ENCODE results near the gene SLC16A6. TPM values are rescaled to one million over a fixed set of nuclear protein-coding genes. Genes with fewer than 3 reads are reported as not detected.
"Not testable (repeated sequence)": the region's sequence is repeated elsewhere in the genome, so short reads cannot be mapped to it uniquely, and the experiment has no call there.

Gene SLC16A6
- total RNA-seq, 2 experiments from 2014 or later, result 6.9 to 7.1 TPM

GRCh38 chr17:68258890-68259647 is 31.9 kb downstream of the SLC16A6 start:
- H3K27me3 Mint-ChIP-seq (ENCODE audit: low read depth); H3K9me3 Mint-ChIP-seq (ENCODE audit: insufficient read depth): not testable (repeated sequence)
- ATAC-seq (peak; percentile 97), DNase-seq (peak; percentile 89)
- ChIA-PET POLR2A (interaction anchor here (1.2 to 3.0 kb wide), 6 partner anchors 11 to 201 kb away, joined by 3 to 28 read pairs (median 5); partner anchors contain the start of genes AMZ2, ARSG and SLC16A6), CTCF (interaction anchor here (0.9 to 8.2 kb wide), 7 partner anchors 10 to 198 kb away, joined by 3 to 172 read pairs (median 4); partner anchors contain the start of gene WIPI1)
- Mint-ChIP-seq H3K27ac (peak overlapping the region; percentile 89), H3K4me1 (ENCODE audit: low read depth) (peaks cover 85% of the 10 kb centered on the region), H3K36me3 (ENCODE audit: low read depth) (peaks cover 47% of the 10 kb centered on the region), H3K4me3 (peak overlapping the region; percentile 49)

- H3K27me3 Mint-ChIP-seq (ENCODE audit: low read depth), result no peaks in the 10 kb centered on the region
- peak overlapping the region; percentile 79 for H3K27ac Mint-ChIP-seq
- H3K9me3 Mint-ChIP-seq (ENCODE audit: insufficient read depth), result no peaks in the 10 kb centered on the region
- no peak overlapping the region for H3K4me3 Mint-ChIP-seq
- DNase-seq, result no peak
- peaks cover 55% of the 10 kb centered on the region for H3K36me3 Mint-ChIP-seq (ENCODE audit: low read depth)
- peaks cover 88% of the 10 kb centered on the region for H3K4me1 Mint-ChIP-seq (ENCODE audit: low read depth)
- ATAC-seq, result no peak
- ChIA-PET POLR2A (interaction anchor here (1.9 to 3.0 kb wide), 4 partner anchors 10 to 202 kb away, joined by 4 to 28 read pairs (median 6); partner anchors contain the start of genes AMZ2, ARSG and SLC16A6), CTCF (interaction anchor here (0.8 to 8.2 kb wide), 7 partner anchors 10 to 202 kb away, joined by 3 to 172 read pairs (median 3); partner anchors contain the start of genes AMZ2 and WIPI1)
Measured at GRCh38 chr17:68257934-68258333, 33.0 kb downstream of the SLC16A6 start.

DNA sequence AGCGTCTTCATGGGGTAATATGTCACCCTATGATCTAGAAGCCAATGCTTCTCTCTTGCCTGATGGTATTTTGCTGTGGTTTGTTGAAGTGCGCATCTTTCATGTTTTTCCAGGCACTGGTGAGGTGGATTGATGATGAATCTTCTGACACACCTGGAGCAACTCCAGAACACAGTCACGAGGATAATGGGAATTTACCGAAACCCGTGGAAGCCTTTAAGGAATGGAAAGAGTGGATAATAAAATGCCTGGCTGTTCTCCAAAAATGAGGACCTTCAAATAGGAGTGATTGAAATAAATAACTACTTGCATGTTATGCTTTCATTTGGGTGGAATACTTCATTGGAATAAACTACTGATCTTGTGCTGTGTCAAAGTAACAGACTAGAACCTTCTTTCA is 34.2 kb downstream of the SLC16A6 start:
- H3K9me3 Mint-ChIP-seq (ENCODE audit: insufficient read depth), result not testable (repeated sequence)

GRCh38 chr17:68255731-68256538 is 35.0 kb downstream of the SLC16A6 start:
- ChIA-PET POLR2A (interaction anchor here (0.6 to 0.8 kb wide), 2 partner anchors 22 to 237 kb away, joined by 3 read pairs; no protein-coding TSS in a partner anchor), CTCF (interaction anchor here (0.9 to 1.9 kb wide), 2 partner anchors 18 to 51 kb away, joined by 5 read pairs; no protein-coding TSS in a partner anchor)
- no peak for ATAC-seq
- Mint-ChIP-seq H3K27ac (peak overlapping the region; percentile 79), H3K4me3 (peak overlapping the region; percentile 36), H3K4me1 (ENCODE audit: low read depth) (peaks cover 81% of the 10 kb centered on the region), H3K9me3 (ENCODE audit: insufficient read depth) (no peaks in the 10 kb centered on the region), H3K36me3 (ENCODE audit: low read depth) (peaks cover 67% of the 10 kb centered on the region), H3K27me3 (ENCODE audit: low read depth) (no peaks in the 10 kb centered on the region)
- no peak for DNase-seq

More for the DNA sequence above, 34.2 kb downstream of the SLC16A6 start:
- CTCF ChIA-PET, result interaction anchor here (1.0 to 1.3 kb wide), 2 partner anchors 9 to 56 kb away, joined by 3 read pairs; partner anchors contain the start of gene AMZ2
- peaks cover 88% of the 10 kb centered on the region for H3K4me1 Mint-ChIP-seq (ENCODE audit: low read depth)
- ATAC-seq; H3K4me3 Mint-ChIP-seq; DNase-seq; H3K27me3 Mint-ChIP-seq (ENCODE audit: low read depth): not testable (repeated sequence)
- peaks cover 62% of the 10 kb centered on the region for H3K36me3 Mint-ChIP-seq (ENCODE audit: low read depth)
- peak overlapping the region; percentile 79 for H3K27ac Mint-ChIP-seq
- POLR2A ChIA-PET, result interaction anchor here (3.0 kb wide), 1 partner anchor 9 kb away, joined by 28 read pairs; the partner anchor contains the start of gene AMZ2

DNA sequence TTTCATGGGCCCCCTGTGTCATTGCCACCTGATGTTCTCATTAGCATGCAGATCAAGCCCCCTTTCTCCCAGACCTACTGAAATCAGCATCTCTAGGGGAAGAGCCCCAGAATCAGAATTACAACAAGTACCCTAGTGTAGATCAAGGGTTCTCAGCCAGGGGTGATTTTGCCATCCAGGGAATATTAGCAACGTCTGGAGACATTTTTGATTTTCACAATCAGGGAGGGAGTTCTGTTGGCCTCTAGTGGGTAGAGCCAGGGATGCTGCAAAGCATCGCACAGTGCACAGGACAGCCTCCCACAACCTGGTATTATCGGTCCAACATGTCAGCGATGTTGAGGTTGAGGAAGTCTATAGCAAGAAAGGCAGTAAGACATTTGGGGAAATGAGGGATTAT is 35.8 kb downstream of the SLC16A6 start:
- H3K4me3 Mint-ChIP-seq, result peak overlapping the region; percentile 9
- ChIA-PET POLR2A (interaction anchor here (0.8 to 1.8 kb wide), 3 partner anchors 17 to 236 kb away, joined by 3 to 4 read pairs (median 3); no protein-coding TSS in a partner anchor), CTCF (interaction anchor here (0.9 to 1.9 kb wide), 3 partner anchors 17 to 54 kb away, joined by 5 read pairs; no protein-coding TSS in a partner anchor)
- H3K27ac Mint-ChIP-seq, result peak overlapping the region; percentile 79
- no peaks in the 10 kb centered on the region for H3K27me3 Mint-ChIP-seq (ENCODE audit: low read depth)
- no peak for ATAC-seq
- DNase-seq, result no peak
- no peaks in the 10 kb centered on the region for H3K9me3 Mint-ChIP-seq (ENCODE audit: insufficient read depth)
- peaks cover 80% of the 10 kb centered on the region for H3K4me1 Mint-ChIP-seq (ENCODE audit: low read depth)
- H3K36me3 Mint-ChIP-seq (ENCODE audit: low read depth), result peaks cover 70% of the 10 kb centered on the region

DNA sequence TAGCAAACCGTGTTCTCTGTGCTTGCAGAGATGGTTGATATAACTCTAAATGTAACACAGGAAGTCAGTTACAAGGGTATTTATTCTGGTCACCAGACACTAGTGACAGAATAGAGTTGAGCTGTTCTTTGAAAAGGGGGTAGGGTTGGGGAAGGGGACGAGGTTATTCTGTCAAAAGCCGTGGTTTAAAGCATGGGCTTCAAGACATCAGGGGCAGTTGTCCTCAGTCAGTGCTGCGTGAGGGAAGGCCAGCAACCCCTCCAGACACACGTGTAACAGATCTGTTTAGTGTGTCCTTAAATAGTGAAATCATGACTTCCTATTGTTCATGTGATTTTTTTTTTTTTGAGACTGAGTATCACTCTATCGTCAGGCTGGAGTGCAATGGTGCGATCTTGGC is 37.5 kb downstream of the SLC16A6 start:
- H3K4me1 Mint-ChIP-seq (ENCODE audit: low read depth), result peaks cover 83% of the 10 kb centered on the region
- not testable (repeated sequence) for H3K9me3 Mint-ChIP-seq (ENCODE audit: insufficient read depth); H3K27me3 Mint-ChIP-seq (ENCODE audit: low read depth); DNase-seq
- peak; percentile 37 for ATAC-seq
- ChIA-PET POLR2A (interaction anchor here (1.0 to 1.8 kb wide), 3 partner anchors 15 to 208 kb away, joined by 3 to 4 read pairs (median 3); no protein-coding TSS in a partner anchor), CTCF (interaction anchor here (0.8 to 1.8 kb wide), 6 partner anchors 49 to 207 kb away, joined by 3 to 5 read pairs (median 3); no protein-coding TSS in a partner anchor)
- H3K27ac Mint-ChIP-seq, result peak overlapping the region; percentile 93
- peak overlapping the region; percentile 50 for H3K4me3 Mint-ChIP-seq
- peaks cover 77% of the 10 kb centered on the region for H3K36me3 Mint-ChIP-seq (ENCODE audit: low read depth)

GRCh38 chr17:68249354-68249765 is 41.6 kb downstream of the SLC16A6 start:
- Mint-ChIP-seq H3K4me3 (peak overlapping the region; percentile 81), H3K4me1 (ENCODE audit: low read depth) (peaks cover 54% of the 10 kb centered on the region), H3K36me3 (ENCODE audit: low read depth) (peaks cover 47% of the 10 kb centered on the region), H3K9me3 (ENCODE audit: insufficient read depth) (no peaks in the 10 kb centered on the region), H3K27ac (peak overlapping the region; percentile 97), H3K27me3 (ENCODE audit: low read depth) (no peaks in the 10 kb centered on the region)
- ChIA-PET CTCF (interaction anchor here (0.8 to 4.1 kb wide), 12 partner anchors 9 to 212 kb away, joined by 3 to 25 read pairs (median 5); no protein-coding TSS in a partner anchor), POLR2A (interaction anchor here (0.9 to 4.3 kb wide), 7 partner anchors 9 to 209 kb away, joined by 3 to 69 read pairs (median 23); partner anchors contain the start of genes ARSG, SLC16A6 and WIPI1)
- DNase-seq (peak; percentile 43), ATAC-seq (no peak)

DNA sequence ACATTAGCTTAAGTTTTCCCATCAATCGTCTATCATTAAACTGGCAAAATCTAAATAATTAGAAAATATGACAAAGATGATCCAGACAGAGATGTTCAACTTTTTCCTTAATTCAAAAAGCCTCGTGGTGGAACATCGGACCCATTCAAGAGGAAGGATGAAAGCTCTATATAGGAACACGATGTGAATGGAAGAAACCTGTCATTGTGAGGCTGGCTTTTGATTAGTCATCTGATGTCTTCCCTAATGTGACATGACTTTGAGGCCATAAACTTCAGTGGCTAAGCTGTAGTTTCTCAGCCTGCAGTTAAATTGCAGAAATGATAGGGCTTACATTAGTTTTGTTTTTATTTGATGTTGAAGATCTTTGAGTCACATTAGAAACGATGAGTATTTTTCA is 42.0 kb downstream of the SLC16A6 start:
- CTCF ChIA-PET, result interaction anchor here (0.8 to 4.1 kb wide), 15 partner anchors 10 to 212 kb away, joined by 3 to 25 read pairs (median 4); no protein-coding TSS in a partner anchor
- no peaks in the 10 kb centered on the region for H3K9me3 Mint-ChIP-seq (ENCODE audit: insufficient read depth)
- ATAC-seq (no peak), DNase-seq (no peak)
- peak overlapping the region; percentile 97 for H3K27ac Mint-ChIP-seq
- peaks cover 49% of the 10 kb centered on the region for H3K4me1 Mint-ChIP-seq (ENCODE audit: low read depth)
- no peaks in the 10 kb centered on the region for H3K27me3 Mint-ChIP-seq (ENCODE audit: low read depth)
- POLR2A ChIA-PET, result interaction anchor here (0.7 to 4.3 kb wide), 13 partner anchors 9 to 212 kb away, joined by 3 to 69 read pairs (median 10); partner anchors contain the start of genes ARSG, SLC16A6 and WIPI1
- H3K4me3 Mint-ChIP-seq, result peak overlapping the region; percentile 81
- H3K36me3 Mint-ChIP-seq (ENCODE audit: low read depth), result peaks cover 42% of the 10 kb centered on the region

- H3K27ac Mint-ChIP-seq, result peak overlapping the region; percentile 97
- no peak for DNase-seq
- H3K9me3 Mint-ChIP-seq (ENCODE audit: insufficient read depth), result no peaks in the 10 kb centered on the region
- ATAC-seq, result no peak
- H3K4me1 Mint-ChIP-seq (ENCODE audit: low read depth), result peaks cover 43% of the 10 kb centered on the region
- no peaks in the 10 kb centered on the region for H3K27me3 Mint-ChIP-seq (ENCODE audit: low read depth)
- H3K4me3 Mint-ChIP-seq, result peak overlapping the region; percentile 81
- ChIA-PET POLR2A (interaction anchor here (0.7 to 4.3 kb wide), 17 partner anchors 9 to 213 kb away, joined by 3 to 69 read pairs (median 6); partner anchors contain the start of genes ARSG, SLC16A6 and WIPI1), CTCF (interaction anchor here (0.9 to 4.1 kb wide), 16 partner anchors 9 to 213 kb away, joined by 3 to 25 read pairs (median 4); no protein-coding TSS in a partner anchor)
- H3K36me3 Mint-ChIP-seq (ENCODE audit: low read depth), result peaks cover 40% of the 10 kb centered on the region
Measured at GRCh38 chr17:68248199-68248825, 42.6 kb downstream of the SLC16A6 start.

GRCh38 chr17:68247445-68248198 is 43.3 kb downstream of the SLC16A6 start, which contains the start of gene AMZ2:
AMZ2 (plus strand) TSS chr17:68248043; CDS start chr17:68250188, 2,145 bp downstream.
- Mint-ChIP-seq H3K27me3 (ENCODE audit: low read depth) (no peaks in the 10 kb centered on the region), H3K4me1 (ENCODE audit: low read depth) (peaks cover 37% of the 10 kb centered on the region), H3K27ac (peak within 1 kb of the TSS; percentile 97), H3K36me3 (ENCODE audit: low read depth) (peaks cover 35% of the 10 kb centered on the region), H3K4me3 (peak within 1 kb of the TSS; percentile 81), H3K9me3 (ENCODE audit: insufficient read depth) (no peaks in the 10 kb centered on the region)
- DNase-seq, result peak; percentile 96
- ChIA-PET CTCF (interaction anchor here (0.7 to 4.1 kb wide), 13 partner anchors 10 to 223 kb away, joined by 3 to 25 read pairs (median 5); no protein-coding TSS in a partner anchor), POLR2A (interaction anchor here (0.7 to 4.3 kb wide), 19 partner anchors 8 to 239 kb away, joined by 3 to 69 read pairs (median 6); partner anchors contain the start of genes ARSG, SLC16A6 and WIPI1)
- ATAC-seq, result peak; percentile 89
